ENCODE results near the gene HMGCL.

DNA sequence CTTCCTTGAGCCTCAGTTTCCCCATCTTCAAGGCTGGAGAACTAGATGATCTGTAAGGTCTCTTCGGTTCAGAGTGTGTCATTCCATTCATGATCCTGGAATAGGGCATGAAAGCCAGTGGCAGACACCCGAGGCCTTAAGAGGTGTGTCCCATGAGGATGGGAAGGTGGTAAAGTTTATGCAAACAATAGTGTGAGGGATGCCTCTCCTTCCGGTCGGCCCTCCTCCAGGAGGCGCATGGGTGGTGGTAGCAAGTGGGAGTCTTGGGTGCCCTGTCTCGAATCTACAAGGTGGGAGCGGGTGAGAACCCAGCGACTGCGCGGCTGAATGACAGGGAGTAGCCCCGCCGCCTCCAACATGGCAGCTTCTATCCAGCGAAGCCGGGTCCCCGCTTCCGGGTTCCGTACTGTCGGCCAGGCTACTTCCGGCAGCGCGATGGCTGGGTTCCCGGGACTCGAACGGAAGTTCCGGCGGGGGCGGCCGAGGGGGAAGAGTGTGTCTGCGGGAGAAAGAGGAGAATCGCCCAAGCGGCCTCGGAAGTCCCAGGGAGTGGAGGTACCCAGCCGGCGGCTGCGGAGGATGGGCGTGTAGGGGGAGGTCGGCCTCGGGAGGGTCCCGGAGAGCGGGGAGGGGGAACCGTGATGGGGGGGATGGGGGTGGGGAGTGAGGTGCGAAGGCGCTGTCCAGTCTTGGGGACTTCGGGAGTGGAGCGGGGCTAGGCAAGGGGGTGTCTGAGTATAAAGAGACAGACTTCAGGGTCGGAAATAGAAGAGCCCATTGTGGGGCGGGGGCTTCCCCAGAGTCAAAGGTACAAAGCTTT lies 34.3 kb downstream of the HMGCL start, which contains the start of gene LYPLA2:
- TF ChIP-seq POLR2A (IDR thresholded peaks at IDR 0.05; ENCODE audit: low read length) (peak; percentile 53), GATA1 (IDR thresholded peaks at IDR 0.05; ENCODE audit: low read depth, low read length) (no peak)

Measured in erythroblast (primary cell).